ENCODE results near the gene BPHL.
"Not testable (repeated sequence)": the region's sequence is repeated elsewhere in the genome, so short reads cannot be mapped to it uniquely, and the experiment has no call there.

Gene BPHL

DNA sequence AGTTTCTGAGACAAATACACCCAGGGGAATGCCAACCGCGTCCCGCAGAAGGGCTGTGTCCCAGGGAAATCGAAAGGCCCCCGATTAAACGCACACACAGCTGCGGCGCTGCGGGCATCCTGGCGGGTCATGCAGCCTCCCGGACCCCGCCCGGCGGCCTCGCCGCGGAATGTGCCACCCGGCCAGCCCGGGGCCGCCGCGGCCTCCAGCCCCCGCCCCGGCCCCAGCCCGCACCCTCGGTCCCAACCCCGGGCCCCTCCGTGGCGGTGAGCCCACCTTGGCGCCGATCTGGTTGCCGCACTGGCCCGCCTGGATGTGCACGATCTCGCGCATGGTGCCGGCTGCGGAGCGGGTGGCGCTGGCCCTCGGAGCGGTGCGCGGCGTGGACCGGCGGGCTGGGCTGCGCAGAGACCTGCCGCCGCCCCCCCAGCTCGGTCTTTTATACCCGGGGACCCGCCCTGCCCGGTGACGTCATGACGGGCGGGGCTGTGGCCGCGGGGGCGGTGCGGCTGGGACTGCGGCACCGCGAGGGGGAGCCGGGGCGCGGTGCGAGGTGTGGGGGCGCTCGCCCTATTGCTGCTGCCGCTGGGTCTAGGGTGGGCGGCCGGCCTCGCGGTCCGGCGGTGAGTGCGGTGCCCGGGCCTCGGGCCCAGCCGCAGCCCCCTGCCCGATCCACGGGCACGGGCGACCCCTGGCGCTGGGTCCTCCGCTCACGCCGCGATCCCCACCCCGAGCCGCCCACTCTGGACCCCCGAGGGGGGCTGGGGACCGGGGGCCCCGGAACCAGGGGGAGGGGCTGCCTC, 38.8 kb downstream of the BPHL start, which contains the start of gene TUBB2A:
Gene TUBB2A, minus strand, starts transcription at position 414 of the 803 bp plus-strand sequence. Its CDS starts 81 bp downstream, at position 333.
- FAIRE-seq = no peak

DNA sequence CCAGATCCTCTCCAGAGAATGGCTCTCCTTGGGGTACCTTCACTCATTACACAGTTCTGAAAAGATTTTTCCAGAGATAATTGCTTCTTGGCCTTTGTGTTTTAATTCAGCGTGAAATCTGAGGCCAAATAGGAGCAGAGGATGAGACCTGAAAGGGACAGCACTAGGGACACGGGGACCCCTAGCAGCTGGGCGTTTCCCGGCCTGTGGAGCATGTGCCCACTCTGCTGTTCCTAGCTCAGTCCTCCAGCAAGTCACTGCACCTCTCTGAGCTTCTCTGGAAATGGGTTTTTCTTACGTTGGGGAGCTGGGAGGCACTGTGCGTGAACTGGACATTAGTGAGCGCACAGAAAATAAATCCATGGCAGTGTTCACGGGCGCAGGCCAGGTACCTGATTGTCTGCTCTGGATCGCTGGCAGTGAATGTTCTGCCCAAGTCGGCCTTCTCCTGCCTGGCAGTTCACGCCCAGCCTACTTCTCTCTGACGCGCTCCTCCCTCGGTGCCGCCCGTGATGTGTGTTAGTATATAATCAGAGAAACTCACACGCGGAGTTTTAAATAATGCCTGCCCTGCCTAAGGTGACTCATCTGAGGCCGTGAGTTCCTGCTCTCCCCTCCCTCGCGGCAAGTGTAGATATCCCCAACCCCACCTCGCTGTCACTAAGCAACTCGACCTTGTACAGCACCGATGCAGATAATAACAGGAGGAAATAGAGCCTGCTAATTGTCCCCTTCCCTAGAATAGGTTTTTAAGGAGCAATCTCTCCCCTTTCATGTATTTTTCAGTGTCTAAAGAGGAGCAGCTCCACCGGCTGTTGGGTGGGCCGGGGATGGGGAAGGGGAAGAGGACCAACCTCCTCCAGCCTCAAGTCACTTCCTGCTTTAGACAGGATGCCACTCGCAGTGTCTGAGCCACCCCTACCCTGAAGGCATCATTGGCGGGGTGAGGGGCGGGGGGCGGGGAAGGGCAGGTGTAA, 41.6 kb downstream of the BPHL start:
- no peak for FAIRE-seq

DNA sequence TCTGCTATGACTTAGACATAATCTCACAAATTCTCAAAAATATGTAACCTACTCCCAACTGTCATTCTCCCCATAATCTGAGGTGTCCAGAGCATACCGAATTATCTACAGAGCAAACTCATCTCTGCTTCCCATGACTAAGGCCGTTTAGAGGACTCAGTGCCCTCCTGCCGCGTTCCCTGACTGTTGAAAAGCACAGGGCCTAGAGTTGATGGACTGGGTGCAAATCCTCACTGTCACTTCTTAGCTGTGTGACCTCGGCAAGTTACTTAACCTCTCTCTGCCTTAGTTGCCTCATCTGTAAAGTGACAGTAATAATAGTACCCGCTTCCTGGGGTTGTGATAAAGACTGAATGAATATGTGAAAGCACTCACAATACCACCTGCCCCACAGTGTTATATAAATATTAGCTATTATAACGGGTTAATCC, 43.6 kb downstream of the BPHL start:
- FAIRE-seq = no peak

DNA sequence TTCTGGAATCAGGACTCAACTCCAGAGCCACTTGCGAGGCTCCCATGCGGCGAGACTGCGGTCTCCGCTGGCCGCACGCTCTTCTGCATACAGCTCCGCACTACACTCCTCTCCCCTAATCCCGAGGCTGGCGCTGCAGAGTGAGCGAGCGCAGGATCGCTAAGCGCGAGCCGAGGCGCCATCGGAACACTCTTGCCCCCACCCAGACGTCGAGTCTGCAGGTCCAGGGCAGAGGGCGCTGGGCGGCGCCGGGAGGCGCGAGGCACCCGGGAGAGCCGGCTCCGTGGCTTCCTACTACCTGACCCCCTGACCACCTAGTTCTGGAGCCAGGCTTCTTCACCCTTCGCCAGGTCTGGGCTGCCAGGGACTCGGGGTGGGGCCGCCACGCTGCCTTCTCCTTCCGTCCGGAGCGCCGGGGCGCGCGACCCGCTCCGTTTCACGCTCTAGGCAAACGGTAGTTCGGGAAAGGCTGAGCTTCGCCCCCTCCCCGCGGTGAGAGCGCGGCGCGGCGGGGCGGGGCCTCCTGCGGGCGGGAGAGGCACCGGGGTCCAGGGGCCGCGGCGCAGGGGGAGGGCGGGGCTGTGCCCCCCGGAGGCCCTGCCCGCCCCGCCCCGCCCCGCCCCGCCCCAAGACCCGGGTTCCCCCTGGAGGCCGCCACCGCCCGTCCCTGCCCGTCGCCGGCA, 44.2 kb downstream of the BPHL start:
- FAIRE-seq = no peak

DNA sequence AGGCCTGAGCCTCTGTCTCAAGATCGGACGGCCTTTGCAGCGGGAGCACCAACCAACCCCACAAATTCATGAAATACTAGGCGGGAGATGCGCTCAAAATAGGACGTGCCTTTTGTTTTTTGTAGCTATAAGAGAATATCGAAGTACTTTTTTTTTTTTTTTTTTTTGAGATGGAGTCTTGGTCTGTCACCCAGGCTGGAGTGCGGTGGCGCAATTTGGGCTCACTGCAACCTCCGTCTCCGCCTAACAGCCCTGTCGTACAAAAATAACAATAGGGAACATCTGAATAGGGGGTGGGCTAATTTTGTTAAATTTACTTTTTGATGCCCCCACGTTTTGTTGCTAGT, 44.7 kb downstream of the BPHL start:
- no peak for FAIRE-seq

DNA sequence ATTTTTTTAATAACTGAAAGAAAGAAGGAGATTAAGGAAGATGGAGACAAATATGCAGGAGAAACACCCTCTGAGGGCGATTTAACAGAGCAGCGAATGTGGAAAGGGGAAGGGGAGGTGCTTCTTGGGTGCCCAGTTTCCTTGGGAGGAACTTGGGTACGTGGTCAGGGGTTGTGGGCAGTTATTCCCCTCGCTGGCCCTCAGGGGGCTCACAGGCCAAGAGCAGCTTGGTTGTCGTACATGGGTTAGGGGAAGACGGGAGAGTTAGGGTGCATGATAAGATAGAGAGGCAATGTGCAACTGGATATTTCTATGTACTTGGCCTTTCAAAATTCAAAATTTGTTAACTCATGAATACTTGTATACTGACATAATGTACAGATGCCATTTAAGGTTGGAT, 45.9 kb downstream of the BPHL start:
- no peak for FAIRE-seq

DNA sequence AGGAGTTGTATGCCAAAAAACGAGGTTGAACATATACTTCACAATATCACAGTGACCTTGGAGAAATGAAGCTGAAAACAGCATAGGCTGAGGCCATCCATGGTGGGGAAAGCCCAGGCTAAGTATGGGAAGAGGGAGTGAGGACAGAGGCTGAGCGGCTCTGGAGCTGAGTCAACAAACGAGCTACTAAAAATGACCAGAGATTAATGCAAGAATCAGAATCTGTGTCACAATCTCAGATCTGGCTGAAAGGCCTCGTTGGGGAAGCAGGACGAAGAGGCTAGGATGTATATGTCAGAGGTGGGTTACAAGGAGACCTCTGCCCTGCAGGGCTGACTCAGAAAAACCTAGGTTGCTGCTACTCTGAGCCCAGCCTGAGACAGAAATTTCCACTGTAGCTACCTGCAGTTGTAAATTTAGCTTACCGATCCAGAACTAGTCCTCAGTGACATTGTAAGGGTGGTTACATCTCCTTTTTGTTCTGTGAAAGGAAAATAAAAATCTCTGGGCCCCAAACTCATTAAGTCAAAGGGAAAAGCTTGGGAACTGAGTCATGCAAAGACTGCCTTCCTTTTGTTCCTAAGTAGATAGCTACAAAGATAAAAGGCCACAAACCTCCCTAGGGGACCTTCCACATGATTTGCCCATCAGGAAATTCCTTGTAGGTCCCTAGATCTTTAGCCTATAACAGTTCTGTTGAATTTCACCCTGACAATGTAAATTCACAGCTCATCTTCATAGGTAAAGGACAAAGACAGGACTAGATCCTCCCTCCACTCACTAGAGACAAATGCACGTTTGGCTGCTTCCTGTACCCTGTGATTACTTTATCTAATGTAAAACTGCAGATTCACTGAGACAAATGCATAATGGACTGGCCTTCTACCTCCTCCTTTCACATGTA, 47.4 kb downstream of the BPHL start:
- FAIRE-seq = no peak

DNA sequence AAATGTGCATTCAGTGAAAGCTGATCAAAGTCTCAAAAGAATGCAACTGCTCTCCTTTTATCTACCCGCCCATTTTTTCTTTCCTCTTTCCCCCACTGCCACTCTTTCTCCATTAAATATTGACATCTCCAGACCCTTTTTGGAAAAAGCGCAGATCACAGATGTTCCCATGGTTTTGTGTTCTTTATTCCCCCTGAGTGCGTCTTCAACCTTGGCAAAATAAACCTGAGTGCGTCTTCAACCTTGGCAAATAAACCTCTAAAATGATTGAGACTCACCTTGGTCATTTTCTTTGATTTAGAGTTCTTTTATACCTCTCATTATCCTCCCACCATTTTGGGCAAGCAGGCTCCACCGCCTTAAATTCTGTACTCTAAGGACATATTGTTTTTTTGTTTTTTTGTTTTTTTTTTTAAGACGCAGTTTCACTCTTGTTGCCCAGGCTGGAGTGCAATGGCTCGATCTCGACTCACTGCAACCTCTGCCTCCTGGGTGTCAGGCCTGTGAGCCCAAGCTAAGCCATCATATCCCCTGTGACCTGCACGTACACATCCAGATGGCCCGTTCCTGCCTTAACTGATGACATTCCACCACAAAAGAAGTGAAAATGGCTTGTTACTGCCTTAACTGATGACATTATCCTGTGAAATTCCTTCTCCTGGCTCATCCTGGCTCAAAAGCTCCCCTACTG, 48.2 kb downstream of the BPHL start:
- not testable (repeated sequence) for FAIRE-seq

DNA sequence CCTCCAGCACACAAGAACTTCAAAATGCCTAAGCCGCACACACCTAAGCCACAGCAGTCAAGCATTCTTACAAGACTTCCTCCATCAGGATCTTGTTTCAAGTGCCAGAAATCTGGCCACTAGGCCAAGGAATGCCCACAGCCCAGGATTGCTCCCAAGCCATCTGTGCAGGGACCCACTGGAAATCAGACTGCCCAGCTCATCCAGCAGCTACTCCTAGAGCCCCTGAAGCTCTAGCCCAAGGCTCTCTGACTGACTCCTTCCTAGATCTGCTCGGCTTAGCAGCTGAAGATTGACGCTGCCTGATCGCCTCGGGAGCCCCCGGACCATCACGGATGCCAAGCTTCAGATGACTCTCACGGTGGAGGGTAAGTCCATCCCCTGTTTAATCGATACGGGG, 49.5 kb downstream of the BPHL start:
- FAIRE-seq = not testable (repeated sequence)

DNA sequence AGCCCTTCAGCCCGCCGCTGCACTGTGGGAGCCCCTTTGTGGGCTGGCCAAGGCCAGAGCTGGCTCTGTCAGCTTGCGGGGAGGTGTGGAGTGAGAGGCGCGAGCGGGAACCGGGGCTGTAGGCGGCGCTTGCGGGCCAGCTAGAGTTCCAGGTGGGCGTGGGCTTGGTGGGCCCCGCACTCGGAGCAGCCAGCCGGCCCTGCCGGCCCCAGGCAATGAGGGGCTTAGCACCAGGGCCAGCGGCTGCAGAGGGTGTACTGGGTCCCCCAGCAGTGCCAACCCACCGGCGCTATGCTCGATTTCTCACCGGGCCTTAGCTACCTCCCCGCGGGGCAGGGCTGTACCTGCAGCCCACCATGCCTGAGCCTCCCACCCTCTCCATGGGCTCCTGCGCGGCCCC, 52.2 kb downstream of the BPHL start:
- FAIRE-seq = not testable (repeated sequence)

DNA sequence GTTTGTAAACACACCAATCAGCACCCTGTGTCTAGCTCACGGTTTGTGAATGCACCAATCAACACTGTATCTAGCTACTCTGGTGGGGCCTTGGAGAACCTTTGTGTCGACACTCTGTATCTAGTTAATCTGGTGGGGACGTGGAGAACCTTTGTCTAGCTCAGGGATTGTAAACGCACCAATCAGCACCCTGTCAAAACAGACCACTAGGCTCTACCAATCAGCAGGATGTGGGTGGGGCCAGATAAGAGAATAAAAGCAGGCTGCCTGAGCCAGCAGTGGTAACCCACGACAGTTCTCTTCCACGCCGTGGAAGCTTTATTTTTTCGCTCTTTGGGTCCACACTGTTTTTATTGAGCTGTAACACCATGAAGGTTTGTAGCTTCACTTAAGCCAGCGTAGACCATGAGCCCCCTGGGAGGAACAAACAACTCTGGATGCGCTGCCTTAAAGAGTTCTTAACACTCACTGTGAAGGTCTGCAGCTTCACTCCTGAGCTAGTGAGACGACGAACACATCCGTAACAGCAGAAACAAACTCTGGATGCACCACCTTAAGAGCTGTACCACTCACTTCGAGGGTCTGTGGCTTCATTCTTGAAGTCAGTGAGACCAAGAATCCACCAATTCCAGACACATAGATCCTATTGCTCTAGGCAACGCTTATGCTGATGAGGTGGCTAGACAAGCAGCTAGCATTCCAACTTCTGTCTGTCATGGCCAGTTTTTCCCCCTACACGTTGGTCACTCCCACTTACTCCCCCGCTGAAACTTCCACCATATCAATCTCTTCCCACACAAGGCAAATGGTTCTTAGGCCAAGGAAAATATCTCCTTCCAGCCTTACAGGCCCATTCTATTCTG, 53.0 kb downstream of the BPHL start:
- FAIRE-seq = not testable (repeated sequence)

DNA sequence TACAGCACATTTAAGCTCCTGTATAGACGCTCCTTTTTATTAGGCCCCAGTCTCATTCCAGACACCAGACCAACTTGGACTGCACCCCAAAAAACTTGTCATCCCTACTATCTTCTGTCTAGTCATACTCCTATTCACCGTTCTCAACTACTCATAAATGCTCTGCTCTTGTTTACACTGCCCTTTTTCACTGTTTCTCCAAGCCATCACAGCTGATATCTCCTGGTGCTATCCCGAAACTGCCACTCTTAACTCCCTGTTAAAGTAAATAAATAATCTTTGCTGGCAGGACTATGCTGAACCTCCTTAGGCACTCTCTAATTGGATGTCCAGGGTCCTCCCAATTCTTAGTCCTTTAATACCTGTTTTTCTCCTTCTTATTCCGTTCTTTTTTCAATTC, 54.3 kb downstream of the BPHL start:
- not testable (repeated sequence) for FAIRE-seq

DNA sequence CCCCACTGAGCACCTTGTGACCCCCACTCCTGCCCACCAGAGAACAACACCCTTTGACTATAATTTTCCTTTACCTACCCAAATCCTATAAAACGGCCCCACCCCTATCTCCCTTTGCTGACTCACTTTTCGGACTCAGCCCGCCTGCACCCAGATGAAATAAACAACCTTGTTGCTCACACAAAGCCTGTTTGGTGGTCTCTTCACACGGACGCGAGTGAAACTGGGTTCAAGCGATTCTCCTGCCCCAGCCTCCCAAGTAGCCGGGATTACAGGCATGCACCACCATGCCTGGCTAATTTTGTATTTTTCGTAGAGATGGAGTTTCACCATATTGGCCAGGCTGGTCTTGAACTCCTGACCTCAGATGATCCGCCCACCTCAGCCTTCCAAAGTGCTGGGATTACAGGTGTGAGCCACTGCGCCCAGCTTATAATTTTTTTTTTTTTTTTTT, 55.2 kb downstream of the BPHL start:
- FAIRE-seq = not testable (repeated sequence)

DNA sequence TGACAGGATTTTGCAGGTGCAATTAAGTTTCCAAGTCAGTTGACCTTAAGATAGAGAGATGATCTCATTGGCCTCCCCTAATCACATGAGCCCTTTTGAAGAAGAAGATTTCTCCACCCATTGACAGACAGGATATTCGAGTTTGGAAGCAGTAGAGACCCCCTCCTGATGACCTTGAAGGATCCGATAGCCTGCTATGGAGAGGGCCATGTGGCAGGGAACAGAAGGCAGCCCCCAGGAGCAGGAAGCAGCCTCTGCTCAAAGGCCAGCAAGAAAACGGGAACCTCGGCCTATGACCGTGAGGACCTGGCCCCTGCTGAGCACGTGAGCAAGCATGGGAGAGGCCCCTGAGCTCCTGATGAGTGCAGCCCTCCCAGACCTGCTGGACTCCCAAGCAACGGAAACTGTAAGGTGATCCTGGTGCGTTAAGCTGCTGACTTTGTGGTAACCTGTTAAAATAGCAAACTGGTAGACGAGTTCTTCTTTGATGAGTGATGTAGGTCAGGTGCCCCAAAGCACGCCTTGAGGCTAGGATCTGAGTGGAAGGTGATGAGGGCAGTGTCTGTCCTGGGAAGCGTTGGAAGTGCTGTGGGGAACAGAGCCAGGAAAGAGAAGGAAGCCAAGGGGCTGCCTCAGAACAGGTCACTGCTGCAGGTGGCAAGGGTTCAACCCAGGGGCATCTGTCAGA, 57.3 kb downstream of the BPHL start:
- no peak for FAIRE-seq

DNA sequence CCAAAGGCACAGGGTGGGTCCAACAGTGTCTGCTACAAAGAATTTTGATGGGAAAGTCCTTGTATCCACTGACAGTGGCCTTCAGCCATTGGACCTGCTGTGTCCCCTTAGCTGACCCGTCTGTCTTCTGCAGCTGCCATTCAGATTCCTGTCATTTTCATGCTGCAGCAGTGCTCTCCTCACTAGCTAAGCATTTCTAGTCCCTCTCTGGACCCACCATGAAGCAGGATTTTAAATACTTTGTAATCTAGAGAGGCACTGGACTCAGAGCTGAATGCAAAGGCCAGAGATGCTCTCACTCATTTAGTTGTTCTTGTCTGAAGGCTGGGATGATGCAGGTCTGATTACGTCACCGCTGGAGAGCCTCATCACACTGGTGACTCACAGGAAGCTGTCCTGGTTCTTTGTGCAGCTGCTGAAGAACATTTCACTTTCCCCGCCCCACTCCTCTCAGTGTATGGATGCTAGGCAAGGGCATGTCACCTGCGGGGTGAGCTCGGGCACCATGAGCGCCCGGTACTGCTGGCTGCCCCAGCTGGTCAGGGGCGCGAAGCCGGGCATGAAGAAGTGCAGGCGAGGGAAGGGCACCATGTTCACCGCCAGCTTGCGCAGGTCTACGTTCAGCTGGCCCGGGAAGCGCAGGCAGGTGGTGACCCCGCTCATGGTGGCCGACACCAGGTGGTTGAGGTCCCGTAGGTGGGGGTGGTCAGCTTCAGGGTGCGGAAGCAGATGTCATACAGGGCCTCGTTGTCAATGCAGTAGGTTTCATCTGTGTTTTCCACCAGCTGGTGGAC, 58.2 kb downstream of the BPHL start:
- no peak for FAIRE-seq

DNA sequence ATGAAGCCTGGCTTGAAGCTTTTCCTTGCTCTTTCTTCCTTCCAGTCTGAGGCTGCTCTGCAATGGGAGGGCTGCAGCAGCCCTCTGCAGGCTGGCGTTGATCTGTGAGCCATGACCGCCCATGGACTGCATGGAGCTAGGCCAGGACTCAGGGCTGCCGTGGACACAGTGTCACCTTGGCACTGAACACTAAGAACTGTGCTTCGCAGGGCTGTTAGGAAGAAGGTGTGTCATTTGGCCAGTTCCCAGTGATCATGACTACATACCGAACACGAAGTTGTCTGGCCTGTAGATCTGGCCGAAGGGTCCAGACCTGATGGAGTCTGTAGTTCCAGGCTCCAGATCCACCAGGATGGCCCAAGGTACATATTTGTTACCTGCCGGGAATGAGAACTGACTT, 60.2 kb downstream of the BPHL start:
- FAIRE-seq = not testable (repeated sequence)

DNA sequence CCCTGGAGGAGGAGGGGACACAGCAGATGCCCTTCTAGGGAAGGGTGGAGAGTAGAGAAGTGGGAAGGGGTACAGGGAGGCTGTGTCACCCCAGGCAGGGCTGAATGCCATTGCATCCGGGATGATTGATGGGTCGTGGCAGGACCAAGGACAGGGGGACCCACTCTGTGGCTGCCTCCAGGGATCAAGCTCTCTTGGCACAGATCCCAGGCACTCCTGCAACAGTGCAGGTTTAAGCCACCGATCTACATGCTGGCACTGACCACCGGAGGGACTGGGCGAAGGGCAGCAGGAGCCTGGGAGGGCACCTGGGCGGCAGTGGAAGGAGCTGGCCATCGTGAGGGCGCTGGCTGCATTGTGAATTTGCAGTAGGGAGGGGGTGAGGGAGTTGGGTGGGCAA, 61.4 kb downstream of the BPHL start:
- not testable (repeated sequence) for FAIRE-seq

DNA sequence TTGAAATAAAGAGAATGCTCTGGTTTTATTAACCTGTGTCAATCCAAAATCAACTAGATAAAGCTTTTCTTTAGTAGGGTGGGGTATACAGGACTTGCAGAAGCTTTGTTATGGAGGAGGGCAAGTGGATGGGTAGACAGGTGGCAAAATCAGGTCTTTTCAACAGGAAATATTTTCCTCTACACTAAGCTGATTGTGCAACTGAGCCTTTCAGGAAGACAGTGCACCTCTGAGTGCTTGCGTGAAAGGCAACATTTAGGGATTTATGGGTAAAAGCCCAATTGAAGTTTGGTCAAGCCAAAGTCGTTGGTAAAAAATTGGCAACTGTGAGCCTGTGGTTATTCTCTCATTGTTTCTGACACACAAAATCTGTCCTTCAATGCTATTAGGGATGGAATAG, 62.6 kb downstream of the BPHL start:
- no peak for FAIRE-seq

DNA sequence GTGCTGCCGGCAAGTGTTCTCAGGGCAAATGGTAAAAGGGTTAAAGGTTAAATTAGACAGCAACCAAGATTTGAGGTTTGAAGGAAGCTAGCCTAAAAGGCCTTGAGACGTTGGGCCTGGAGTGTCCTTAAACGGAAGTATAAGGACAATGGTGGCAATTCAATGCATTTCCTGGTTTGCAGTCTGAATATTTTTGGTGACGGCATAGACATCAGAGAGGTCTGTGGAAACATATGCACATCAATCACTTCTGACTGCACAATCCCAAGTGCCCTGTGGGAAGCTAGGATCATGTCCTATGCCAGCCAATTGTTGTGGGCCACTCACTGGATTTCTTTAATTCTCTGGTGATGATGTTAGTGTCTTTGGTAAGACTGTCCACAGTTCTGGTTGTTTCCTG, 64.6 kb downstream of the BPHL start:
- FAIRE-seq = no peak
